ENCODE data around the gene AAGAB.

AAGAB gene

DNA sequence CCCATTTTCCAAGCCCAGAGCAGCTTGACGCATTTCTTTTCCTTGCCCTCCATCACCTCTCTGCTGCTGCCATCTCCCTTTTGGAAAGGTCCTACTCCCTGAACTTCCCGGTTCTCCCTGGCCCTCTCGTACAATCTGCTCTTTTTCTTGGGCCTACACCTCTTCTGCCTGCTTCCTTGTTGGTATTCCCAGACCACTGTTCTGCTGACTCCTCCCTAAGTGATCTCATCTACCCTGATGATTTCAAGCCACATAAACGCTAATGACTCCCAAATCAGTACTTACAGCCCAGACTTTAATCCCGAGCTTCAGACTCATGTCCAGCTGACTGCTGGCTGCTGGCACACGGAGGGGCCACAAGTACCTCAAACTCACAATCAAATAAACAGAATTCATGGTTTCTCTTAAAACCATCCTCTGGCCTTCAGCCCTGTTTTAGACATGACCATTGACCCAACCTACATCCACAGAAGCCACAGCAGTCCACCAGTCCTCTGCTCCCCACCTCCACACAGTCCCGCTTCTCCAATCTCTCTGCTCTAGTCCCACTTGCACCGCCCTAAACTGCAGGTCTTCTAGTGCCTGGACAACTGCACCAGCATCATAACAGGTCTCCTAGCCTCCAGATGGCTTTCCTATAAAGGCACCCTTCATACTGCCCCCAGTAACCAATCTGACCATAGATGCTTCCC lies 57.6 kb downstream of the AAGAB start:
- Histone ChIP-seq H2AFZ (ENCODE audit: low read depth, low read length) (no peak overlapping the region), H3K4me1 (ENCODE audit: insufficient read depth, low read length) (peaks cover 9% of the 10 kb centered on the region), H3K9me3 (ENCODE audit: low read length) (no peaks in the 10 kb centered on the region), H3K4me3 (ENCODE audit: low read length) (no peak overlapping the region), H3K36me3 (ENCODE audit: insufficient read depth, low read length) (peaks cover 22% of the 10 kb centered on the region), H3K27me3 (ENCODE audit: insufficient read depth, low read length) (no peaks in the 10 kb centered on the region)

DNA sequence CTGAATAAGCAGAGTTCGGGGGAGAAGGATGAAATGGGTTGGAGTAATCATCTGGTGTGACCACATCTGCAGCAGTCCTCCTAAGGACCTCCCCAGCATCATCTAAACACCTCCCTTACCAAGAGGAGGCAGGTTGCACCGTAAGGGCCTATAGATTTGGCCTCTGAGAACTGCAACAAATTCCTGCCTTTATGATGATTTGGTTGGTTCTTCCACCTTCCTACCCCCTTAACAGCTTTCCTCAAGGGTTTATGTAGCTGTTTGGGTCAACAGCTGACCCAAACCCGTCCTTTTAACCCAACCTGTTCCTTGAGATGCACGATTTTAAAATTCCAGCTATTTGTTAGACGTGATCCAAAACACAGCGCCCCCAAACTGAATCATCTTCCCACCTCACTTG lies 58.2 kb downstream of the AAGAB start:
- H3K36me3 ChIP-seq (ENCODE audit: insufficient read depth, low read length) = peaks cover 28% of the 10 kb centered on the region
- H3K27me3 ChIP-seq (ENCODE audit: insufficient read depth, low read length) = no peaks in the 10 kb centered on the region
- no peak overlapping the region for H3K4me3 ChIP-seq (ENCODE audit: low read length)
- no peak overlapping the region for H2AFZ ChIP-seq (ENCODE audit: low read depth, low read length)
- no peaks in the 10 kb centered on the region for H3K9me3 ChIP-seq (ENCODE audit: low read length)
- H3K4me1 ChIP-seq (ENCODE audit: insufficient read depth, low read length) = peaks cover 3% of the 10 kb centered on the region

DNA sequence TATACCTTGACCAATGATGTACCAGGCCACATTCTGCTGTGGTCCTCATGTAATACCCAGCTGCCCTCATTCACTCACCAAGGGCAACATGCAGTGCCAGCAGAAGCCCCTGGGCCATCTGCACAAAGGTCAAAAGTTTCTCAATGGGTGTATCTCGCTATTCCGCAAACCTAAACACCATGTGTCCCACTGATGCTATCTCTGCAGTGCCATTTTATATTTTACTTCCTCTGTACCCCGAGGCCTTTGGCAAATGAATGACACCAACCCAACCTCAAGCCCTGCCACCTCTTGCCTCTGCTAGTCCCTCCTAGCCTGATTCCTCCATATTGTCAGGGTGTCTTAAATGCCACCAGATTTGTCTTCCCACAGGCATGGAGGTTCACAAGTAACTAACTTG lies 59.2 kb downstream of the AAGAB start:
- H3K4me1 ChIP-seq (ENCODE audit: insufficient read depth, low read length) = no peaks in the 10 kb centered on the region
- no peaks in the 10 kb centered on the region for H3K9me3 ChIP-seq (ENCODE audit: low read length)
- H2AFZ ChIP-seq (ENCODE audit: low read depth, low read length) = no peak overlapping the region
- H3K4me3 ChIP-seq (ENCODE audit: low read length) = no peak overlapping the region
- no peaks in the 10 kb centered on the region for H3K27me3 ChIP-seq (ENCODE audit: insufficient read depth, low read length)
- peaks cover 37% of the 10 kb centered on the region for H3K36me3 ChIP-seq (ENCODE audit: insufficient read depth, low read length)

DNA sequence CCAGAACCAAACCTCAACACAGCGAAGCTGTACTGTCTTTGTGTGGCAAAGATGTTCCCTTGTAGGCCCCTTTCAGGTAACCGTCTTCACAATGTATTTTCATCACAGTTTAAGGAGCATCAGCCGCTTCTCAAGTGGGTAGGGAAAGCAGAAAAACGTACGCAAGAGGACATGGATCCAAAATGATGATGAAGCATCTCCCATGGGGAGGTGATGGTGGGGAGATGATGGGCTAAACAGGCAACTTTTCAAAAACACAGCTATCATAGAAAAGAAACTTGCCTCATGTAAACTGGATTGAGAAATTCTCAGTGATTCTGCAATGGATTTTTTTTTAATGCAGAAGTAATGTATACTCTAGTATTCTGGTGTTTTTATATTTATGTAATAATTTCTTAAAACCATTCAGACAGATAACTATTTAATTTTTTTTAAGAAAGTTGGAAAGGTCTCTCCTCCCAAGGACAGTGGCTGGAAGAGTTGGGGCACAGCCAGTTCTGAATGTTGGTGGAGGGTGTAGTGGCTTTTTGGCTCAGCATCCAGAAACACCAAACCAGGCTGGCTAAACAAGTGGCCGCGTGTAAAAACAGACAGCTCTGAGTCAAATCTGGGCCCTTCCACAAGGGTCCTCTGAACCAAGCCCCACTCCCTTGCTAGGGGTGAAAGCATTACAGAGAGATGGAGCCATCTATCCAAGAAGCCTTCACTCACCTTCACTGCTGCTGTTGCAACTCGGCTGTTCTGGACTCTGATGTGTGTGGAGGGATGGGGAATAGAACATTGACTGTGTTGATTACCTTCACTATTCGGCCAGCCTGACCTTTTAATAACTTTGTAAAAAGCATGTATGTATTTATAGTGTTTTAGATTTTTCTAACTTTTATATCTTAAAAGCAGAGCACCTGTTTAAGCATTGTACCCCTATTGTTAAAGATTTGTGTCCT lies 60.0 kb downstream of the AAGAB start:
- H3K27me3 ChIP-seq (ENCODE audit: insufficient read depth, low read length) = no peaks in the 10 kb centered on the region
- no peak overlapping the region for H3K4me3 ChIP-seq (ENCODE audit: low read length)
- no peaks in the 10 kb centered on the region for H3K9me3 ChIP-seq (ENCODE audit: low read length)
- no peak overlapping the region for H2AFZ ChIP-seq (ENCODE audit: low read depth, low read length)
- H3K4me1 ChIP-seq (ENCODE audit: insufficient read depth, low read length) = no peaks in the 10 kb centered on the region
- peaks cover 44% of the 10 kb centered on the region for H3K36me3 ChIP-seq (ENCODE audit: insufficient read depth, low read length)

DNA sequence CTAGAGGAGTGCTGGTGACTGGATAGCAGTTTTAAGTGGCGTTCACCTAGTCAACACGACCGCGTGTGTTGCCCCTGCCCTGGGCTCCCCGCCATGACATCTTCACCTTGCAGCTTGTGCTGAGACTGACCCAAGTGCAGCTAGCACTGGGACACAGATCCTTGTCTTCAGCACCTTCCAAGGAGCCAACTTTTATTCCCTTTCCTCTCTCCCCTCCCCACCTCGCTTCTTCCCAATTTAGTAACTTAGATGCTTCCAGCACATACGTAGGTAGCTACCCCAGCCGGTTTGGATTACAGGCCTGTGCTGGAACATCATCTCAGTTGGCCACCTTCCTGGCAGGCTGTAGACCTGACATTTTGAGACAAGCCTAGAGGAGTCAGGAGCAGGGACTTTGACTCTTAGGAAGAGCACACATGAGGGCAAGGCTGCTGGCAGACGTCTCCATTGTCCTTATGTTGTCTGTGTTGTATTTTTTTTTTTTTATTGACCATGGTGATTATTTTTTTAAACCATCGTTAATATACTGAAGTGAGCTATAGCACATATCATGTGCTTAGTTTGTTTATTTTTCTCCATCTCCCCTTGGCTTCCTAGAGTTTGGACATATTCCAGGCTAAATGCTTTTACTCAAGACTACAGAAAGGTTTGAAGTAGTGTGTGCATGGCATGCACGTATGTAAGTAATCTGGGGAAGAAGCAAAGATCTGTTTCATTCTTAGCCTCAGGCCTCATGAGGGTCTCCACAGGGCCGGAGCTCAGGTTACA lies 61.1 kb downstream of the AAGAB start:
- H3K4me3 ChIP-seq (ENCODE audit: low read length) = no peak overlapping the region
- no peaks in the 10 kb centered on the region for H3K4me1 ChIP-seq (ENCODE audit: insufficient read depth, low read length)
- no peak overlapping the region for H2AFZ ChIP-seq (ENCODE audit: low read depth, low read length)
- H3K9me3 ChIP-seq (ENCODE audit: low read length) = no peaks in the 10 kb centered on the region
- H3K27me3 ChIP-seq (ENCODE audit: insufficient read depth, low read length) = no peaks in the 10 kb centered on the region
- H3K36me3 ChIP-seq (ENCODE audit: insufficient read depth, low read length) = peaks cover 54% of the 10 kb centered on the region

DNA sequence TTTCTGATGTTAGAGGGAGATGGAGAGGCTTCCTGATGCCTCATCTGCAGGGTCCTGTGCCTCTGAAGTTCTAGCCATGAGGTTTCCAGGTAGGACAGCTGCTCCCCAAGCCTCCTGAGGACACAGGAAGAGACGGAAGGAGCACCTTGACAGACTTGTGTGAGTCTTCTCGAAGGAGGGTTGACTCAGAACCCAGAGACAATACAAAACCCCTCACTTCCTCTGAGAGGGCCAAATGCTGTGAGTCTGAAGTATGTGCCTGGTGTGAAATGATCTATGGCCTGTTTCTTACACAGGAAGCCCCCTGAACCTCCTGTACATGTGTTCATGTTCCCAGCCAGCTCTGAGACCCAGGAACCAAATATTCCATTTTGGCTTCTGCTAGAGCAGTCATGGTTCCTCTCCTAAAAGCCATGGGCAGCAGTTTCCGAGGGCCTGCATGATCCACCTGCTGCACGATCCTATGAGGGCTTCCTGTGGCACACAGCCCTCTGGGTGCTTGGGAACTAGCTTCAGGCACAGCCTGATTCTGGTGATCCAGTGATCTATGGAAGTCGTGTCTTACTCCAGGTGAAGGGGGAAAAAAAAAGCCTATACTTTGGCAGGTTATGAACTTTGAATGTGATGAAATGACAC lies 62.2 kb downstream of the AAGAB start:
- Histone ChIP-seq H3K4me3 (ENCODE audit: low read length) (no peak overlapping the region), H2AFZ (ENCODE audit: low read depth, low read length) (no peak overlapping the region), H3K9me3 (ENCODE audit: low read length) (no peaks in the 10 kb centered on the region), H3K27me3 (ENCODE audit: insufficient read depth, low read length) (no peaks in the 10 kb centered on the region), H3K36me3 (ENCODE audit: insufficient read depth, low read length) (peaks cover 61% of the 10 kb centered on the region), H3K4me1 (ENCODE audit: insufficient read depth, low read length) (no peaks in the 10 kb centered on the region)

DNA sequence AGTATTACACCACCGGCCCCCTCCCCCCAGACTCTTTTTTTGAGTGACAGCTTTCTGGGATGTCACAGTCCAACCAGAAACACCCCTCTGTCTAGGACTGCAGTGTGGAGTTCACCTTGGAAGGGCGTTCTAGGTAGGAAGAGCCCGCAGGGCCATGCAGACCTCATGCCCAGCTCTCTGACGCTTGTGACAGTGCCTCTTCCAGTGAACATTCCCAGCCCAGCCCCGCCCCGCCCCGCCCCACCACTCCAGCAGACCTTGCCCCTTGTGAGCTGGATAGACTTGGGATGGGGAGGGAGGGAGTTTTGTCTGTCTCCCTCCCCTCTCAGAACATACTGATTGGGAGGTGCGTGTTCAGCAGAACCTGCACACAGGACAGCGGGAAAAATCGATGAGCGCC lies 63.6 kb downstream of the AAGAB start:
- no peak overlapping the region for H2AFZ ChIP-seq (ENCODE audit: low read depth, low read length)
- H3K27me3 ChIP-seq (ENCODE audit: insufficient read depth, low read length) = no peaks in the 10 kb centered on the region
- H3K4me1 ChIP-seq (ENCODE audit: insufficient read depth, low read length) = no peaks in the 10 kb centered on the region
- H3K9me3 ChIP-seq (ENCODE audit: low read length) = no peaks in the 10 kb centered on the region
- no peak overlapping the region for H3K4me3 ChIP-seq (ENCODE audit: low read length)
- H3K36me3 ChIP-seq (ENCODE audit: insufficient read depth, low read length) = peaks cover 76% of the 10 kb centered on the region

DNA sequence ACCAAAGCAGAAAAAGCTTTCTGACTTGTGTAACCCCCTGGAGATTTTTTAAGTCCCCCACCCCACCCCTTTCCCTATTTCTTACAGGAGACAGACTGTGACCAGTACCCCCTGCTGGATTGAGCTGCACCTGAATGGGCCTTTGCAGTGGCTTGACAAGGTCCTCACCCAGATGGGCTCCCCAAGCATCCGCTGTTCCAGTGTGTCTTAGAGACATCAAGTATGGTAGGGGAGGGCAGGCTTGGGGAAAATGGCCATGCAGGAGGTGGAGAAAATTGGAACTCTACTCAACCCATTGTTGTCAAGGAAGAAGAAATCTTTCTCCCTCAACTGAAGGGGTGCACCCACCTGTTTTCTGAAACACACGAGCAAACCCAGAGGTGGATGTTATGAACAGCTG lies 64.1 kb downstream of the AAGAB start:
- Histone ChIP-seq H3K27me3 (ENCODE audit: insufficient read depth, low read length) (no peaks in the 10 kb centered on the region), H3K9me3 (ENCODE audit: low read length) (no peaks in the 10 kb centered on the region), H2AFZ (ENCODE audit: low read depth, low read length) (no peak overlapping the region), H3K36me3 (ENCODE audit: insufficient read depth, low read length) (peaks cover 80% of the 10 kb centered on the region), H3K4me1 (ENCODE audit: insufficient read depth, low read length) (no peaks in the 10 kb centered on the region), H3K4me3 (ENCODE audit: low read length) (no peak overlapping the region)

DNA sequence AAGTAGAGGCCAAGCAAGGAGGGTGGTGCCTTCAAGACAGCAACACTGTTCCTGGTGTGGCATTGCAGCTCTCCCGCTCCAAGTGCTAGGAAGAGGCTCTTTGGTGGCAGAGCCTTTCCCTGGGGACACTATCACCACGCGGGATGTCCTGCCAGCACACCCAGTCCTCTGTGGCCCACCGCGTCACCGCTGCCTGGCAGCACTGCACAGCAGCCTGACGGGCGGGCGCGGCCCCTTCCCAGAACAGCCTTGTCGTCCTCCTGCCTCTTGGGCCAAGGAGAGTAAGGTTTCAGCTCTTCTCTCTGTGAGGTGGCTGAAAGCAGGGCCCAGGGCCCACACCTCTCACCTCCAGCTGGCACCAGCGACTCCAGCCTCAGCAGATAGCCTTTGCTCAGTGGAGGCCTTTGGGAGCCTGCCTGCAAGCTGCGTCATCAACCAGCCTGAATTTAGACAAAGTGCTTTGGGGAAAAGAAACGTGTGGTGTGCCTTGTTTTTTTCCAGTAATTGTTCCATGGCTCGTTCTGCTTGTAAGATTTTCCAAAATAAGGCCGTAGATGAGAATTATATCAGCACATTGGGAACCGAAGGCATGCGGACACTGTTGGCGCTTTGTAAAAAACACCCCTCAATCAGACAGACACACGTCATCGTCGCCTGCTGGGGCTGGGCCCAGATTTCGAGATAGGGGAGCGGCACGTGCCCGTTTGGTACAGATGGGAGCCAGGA lies 65.0 kb downstream of the AAGAB start:
- no peaks in the 10 kb centered on the region for H3K9me3 ChIP-seq (ENCODE audit: low read length)
- peaks cover 86% of the 10 kb centered on the region for H3K36me3 ChIP-seq (ENCODE audit: insufficient read depth, low read length)
- no peak overlapping the region for H2AFZ ChIP-seq (ENCODE audit: low read depth, low read length)
- H3K4me3 ChIP-seq (ENCODE audit: low read length) = no peak overlapping the region
- H3K27me3 ChIP-seq (ENCODE audit: insufficient read depth, low read length) = no peaks in the 10 kb centered on the region
- no peaks in the 10 kb centered on the region for H3K4me1 ChIP-seq (ENCODE audit: insufficient read depth, low read length)

DNA sequence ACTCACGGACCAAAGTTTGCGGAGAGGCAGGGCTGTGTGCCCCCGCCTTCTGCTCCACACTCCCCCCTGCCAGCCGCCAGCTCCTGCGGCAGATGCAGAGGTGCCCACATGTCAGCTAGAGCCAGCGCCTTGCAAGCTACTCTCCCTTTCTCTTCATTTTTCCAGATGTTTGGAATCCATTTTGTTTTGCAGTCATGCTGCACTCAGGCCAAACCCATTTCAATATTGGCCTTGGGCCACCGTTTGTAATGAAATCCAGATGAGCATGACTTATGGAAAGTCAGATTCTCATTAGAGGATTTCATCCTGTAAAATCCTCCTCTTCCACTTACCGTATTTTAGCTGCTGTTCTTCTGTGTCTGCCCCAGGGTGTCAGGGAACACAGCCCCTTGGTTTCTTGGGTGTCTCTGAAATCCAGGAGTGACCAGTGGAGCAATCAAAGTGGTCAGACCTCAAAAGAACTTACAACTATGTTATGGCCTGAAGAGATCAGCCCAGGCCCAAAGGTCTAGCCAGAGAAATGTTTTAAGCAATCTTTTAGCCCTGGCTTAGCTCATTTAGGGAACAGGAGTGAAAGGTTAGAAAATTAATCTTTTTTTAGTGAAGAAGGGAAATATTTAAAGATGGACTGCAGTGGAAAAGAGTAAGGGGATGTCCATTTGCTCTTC lies 65.8 kb downstream of the AAGAB start:
- H3K27me3 ChIP-seq (ENCODE audit: insufficient read depth, low read length) = no peaks in the 10 kb centered on the region
- H3K36me3 ChIP-seq (ENCODE audit: insufficient read depth, low read length) = peaks cover 88% of the 10 kb centered on the region
- H3K9me3 ChIP-seq (ENCODE audit: low read length) = no peaks in the 10 kb centered on the region
- no peak overlapping the region for H2AFZ ChIP-seq (ENCODE audit: low read depth, low read length)
- no peaks in the 10 kb centered on the region for H3K4me1 ChIP-seq (ENCODE audit: insufficient read depth, low read length)
- no peak overlapping the region for H3K4me3 ChIP-seq (ENCODE audit: low read length)

DNA sequence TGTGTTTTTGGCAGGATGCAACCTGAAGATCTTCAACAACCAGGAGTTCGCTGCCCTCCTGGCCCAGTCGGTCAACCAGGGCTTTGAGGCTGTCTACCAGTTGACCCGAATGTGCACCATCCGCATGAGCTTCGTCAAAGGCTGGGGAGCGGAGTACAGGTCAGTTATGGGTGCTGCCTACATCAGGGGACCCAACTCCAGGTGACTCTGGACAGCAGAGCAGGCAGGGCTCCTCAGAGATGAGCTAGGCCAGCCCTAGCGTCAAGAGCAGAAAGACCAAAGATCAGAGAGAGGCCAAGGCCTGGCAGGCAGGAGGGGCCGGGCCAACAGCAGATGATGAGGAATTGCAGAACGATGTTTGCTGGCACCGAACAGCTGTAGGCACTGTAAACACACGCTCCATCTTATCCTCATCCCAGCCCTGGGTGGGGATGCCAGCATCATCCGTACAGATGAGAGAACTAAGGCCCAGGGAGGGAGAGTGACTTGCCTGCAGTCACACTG lies 67.1 kb downstream of the AAGAB start:
- H3K4me3 ChIP-seq (ENCODE audit: low read length) = no peak overlapping the region
- H3K27me3 ChIP-seq (ENCODE audit: insufficient read depth, low read length) = no peaks in the 10 kb centered on the region
- peaks cover 78% of the 10 kb centered on the region for H3K36me3 ChIP-seq (ENCODE audit: insufficient read depth, low read length)
- no peaks in the 10 kb centered on the region for H3K9me3 ChIP-seq (ENCODE audit: low read length)
- H2AFZ ChIP-seq (ENCODE audit: low read depth, low read length) = no peak overlapping the region
- no peaks in the 10 kb centered on the region for H3K4me1 ChIP-seq (ENCODE audit: insufficient read depth, low read length)

DNA sequence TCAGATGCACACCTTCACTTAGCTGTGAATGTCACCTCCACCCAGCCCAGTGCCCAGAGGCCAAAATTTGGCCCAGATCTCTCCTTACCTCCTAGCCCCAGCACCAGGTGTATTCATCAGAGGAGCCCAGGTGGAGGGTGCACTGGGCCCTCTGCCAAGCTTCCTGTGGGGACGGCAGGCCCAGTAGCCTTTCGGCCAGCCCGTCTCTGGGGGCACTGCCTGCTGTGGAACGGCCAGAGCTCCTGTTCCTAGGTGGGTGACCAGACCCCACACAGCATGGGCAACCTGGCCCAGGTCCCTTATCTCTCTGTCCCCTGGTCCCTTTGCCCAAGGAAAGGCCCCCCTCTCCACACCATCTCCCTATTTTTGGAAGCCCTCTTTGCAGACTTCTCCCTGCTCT lies 67.8 kb downstream of the AAGAB start:
- Histone ChIP-seq H3K4me1 (ENCODE audit: insufficient read depth, low read length) (no peaks in the 10 kb centered on the region), H3K9me3 (ENCODE audit: low read length) (no peaks in the 10 kb centered on the region), H3K36me3 (ENCODE audit: insufficient read depth, low read length) (peaks cover 78% of the 10 kb centered on the region), H3K4me3 (ENCODE audit: low read length) (no peak overlapping the region), H3K27me3 (ENCODE audit: insufficient read depth, low read length) (no peaks in the 10 kb centered on the region), H2AFZ (ENCODE audit: low read depth, low read length) (no peak overlapping the region)
